ENCODE results near the gene CELSR1.

CELSR1 gene

GRCh38 chr22:46551996-46552395 is 14.6 kb upstream of the CELSR1 start:
- no peak for DNase-seq

DNA sequence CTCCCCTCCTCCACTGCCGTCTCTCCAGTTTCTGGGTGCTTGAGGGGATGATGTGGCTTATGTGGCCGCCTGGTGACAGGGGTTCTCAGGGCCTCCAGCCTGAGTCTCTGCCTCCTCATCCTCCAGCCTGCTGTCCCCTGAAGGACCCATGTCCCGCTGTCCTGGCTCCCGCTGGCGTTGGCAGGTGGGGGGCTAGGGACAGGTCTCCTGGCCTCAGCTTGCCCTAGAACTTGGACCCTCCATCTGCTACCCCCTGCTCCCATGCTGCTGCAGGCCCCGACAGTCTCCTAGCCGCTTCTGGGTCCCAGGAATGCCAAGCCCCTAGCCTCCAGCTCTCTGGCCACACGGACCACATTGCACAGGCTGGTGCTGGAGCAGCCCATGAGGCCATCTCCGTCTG is 13.9 kb upstream of the CELSR1 start:
- DNase-seq, result no peak

DNA sequence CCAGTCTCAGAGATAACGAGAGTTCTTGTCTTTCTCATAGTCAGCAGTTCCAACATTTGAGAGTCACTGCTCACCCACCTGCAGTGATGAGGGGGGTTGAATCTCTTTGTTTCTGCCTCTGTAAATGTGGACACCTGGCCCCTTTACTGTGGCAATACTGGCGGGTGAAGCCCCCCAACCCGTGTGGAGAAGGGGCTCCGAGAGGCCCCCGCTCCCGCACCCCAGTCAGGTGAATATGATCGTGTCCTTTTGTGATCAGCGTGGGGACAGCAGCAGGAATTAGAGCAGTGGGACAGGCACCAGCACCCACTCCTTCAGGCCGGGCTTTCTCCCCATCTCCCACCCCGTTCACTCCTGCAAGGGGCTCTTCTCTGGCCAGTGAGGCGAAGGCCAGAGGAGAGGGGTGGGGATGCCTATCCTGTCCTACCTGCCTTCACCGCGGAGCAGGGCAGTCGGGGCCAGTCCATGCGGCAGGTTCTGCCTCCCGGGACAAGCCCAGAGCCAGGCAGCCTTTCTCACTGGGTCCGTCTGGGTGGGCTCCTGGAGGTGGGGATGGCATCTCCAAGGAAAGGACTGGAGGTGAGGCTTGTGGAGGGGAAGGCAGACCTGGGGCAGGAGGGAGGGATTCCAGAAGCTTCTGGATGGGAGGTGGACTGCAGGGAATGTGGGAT is 12.7 kb upstream of the CELSR1 start:
- DNase-seq, result no peak

DNA sequence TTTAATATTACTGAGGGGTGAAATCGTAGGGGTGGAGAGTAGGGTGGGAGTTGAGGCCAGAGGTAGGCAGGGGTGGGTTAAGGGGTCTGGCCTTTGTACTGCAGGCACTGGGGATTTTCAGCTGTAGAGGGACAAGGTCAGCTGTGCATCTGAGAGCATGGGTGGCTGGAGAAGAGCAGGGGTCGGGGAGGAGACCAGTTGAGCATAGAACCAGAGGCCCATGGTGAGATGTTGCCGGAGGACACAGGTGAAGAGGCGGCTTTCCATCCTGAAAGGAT is 12.1 kb upstream of the CELSR1 start:
- no peak for DNase-seq

DNA sequence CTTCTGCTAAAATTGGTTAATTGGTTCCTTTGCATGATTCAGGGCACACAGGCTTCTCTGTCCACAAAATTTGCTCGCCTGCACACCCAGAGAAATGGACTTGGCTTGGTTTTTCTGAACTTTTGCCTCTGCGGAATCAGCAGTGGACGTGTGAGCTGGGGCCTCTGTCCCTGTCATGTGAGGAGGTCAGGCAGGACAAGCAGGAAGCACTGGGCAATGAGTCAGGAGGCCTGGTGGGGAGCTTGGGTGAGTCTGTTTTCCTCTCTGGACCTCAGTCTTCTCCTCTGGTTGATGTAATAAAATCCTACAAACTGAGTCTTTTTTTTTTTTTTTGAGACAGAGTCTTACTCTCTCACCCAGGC is 10.4 kb upstream of the CELSR1 start:
- DNase-seq, result no peak

DNA sequence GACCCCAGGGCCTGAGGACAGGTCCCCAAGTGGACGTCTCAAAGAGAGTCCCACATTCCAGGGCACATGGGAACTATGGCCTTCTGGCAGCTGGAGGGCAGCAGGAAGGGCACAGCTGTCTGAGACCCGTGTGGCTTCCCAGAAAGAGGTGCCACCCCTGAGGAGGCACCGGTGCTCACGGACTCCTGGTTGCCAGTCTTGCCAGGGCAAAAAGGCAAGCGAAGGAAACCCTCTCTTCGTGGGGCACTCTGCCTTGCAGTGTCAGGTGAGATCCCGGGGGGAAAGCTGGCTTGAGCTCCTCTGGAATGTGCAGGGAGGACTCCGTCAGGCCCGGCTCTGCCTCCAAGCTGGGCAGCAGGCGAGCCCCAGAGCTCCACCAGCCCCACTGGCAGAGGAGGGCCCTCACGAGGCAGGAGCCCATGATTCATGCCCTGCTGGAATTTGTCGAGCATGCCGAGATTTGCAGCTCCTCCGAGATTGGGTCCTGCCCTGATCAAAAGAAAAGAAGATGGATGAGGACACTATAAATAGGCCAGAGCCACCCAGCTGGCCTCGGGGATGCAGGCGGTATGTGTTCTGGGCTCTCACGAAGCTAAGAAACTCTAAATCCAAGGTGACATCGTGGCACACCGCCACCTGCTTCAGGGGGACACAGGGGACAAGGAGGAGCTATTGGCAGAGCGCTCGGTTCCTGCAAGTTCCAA is 9.9 kb upstream of the CELSR1 start:
- no peak for DNase-seq

- no peak for DNase-seq
Measured at GRCh38 chr22:46546466-46547178, 9.2 kb upstream of the CELSR1 start.

DNA sequence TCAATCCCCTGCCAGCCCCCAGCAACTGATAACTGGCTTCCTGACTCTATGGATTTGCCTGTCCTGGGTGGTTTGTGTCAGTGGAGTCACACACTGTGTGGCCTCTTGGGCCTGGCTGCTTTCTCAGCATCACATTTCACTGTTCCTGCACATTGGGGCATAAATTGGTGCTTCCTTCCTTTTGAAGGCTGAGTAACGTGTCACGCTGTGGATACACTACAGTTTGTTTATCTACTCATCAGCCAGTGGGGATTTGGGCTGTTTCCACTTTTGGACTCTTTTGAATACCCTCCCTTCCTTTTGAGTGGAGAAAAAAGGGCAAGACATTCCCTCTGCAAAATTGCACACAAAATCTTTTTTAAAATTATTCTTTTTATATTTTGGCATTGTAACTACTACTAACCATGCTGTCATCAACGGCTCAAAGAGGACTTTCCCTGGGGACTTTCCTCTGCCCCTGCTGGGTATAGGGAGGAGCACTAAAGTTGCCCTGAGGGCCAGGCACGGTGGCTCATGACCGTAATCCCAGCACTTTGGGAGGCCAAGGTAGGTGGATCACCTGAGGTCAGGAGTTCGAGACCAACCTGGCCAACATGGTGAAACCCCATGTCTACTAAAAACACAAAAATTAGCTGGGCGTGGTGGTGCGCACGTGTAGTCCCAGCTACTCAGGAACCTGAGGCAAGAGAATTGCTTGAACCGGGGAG is 7.8 kb upstream of the CELSR1 start:
- no peak for DNase-seq

- peak; percentile 74 for DNase-seq
Measured at GRCh38 chr22:46542011-46542985, 4.9 kb upstream of the CELSR1 start.

DNA sequence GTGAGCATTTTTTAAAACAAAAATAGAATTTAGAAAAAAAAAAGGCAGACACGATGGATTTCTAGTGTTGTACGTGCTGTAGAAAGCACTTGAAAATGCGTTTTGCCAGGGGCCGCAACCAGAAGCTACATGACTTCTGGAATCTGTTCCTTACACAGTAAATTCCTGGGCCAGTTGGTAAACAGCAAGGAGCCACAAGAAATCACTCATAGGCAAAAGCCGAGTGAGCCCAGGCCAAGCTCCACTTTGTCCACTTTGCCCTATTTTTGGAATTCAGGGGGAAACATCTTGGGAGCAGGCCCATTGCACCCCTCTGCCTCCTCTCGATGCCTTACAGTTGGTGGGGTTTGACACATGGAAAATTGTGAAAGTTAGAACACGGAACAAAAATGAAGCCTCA is 4.1 kb upstream of the CELSR1 start:
- no peak for DNase-seq

- no peak for DNase-seq
Measured at GRCh38 chr22:46540874-46541273, 3.5 kb upstream of the CELSR1 start.

DNA sequence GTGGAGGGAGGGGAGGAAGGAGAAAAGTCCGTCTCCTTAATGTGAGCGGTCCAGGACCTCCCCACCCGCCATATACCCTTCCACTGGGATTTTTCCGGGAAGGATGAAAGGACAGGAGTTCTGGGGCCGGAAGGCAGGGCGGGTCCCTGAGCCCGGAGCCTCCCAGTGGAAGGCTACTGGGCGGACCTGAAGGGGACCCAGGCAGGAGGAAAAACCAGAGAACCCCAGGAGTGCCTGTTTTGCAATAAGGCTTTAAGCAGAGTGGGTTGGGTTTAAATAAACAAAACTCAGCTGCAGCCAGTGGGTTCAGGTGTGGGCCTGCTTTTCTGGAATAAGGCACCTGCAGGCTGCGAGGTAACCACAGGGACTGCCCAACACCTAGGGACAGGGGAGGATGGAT is 1.7 kb upstream of the CELSR1 start:
- no peak for DNase-seq

DNA sequence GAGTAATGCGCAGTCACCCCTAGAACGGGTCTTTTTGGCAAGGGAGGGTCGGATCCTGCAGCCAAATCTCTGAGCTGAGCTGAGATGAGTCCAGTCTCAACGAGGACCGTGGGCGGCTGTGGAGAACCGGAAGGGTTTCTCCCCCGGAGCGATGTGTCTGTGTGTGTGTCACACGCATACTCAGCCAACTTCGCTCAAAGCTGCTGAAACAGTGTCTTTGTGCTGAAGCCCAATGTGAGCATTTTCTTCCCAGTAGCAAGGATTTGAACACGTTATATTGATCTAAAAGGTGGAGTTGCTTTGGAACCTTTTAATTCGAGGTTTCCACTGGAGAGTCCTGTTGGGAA is 1.4 kb upstream of the CELSR1 start:
- DNase-seq, result no peak

DNA sequence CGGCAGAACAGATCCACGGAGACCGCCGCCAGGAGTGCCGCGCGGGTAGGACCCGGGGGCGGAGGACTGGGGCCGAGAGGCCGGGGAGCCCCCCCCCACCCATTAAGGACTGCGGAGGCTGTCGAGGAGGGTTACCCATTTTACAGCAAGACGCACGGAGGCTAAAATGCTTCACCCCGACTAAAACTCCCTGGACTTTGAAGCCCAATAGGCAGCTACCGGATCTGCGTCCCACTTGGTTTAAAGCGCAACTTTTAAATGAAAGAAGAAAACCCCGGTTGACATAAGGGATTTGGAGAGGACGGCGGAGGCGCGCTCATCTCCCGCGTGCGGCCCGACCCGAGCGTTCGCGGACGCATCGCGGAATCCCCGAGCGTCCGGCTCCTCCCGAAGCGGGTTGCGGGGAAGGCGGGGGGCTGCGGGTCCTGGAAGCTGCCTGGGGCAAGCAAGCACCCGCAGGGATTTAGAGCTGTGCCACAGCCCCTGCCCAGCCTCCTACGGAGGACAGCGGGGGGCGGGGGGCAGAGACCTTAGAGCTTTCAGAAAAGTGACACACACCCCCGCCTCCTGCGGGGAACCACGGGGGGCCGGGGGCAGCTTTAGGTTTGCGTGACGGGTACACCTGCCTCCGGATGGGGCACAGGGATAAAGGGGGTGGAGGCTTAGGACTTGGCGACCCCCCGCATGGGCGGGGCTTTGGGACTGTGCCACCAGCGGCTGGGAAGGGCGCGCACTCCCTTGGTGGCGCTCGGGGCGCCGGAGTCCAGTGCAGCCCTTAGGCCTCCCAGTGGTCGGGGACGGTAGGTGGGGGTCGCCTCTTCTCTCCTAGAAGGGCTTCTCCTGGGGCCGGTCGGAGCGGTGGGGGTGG is 760 bp upstream of the CELSR1 start:
- no peak for DNase-seq

DNA sequence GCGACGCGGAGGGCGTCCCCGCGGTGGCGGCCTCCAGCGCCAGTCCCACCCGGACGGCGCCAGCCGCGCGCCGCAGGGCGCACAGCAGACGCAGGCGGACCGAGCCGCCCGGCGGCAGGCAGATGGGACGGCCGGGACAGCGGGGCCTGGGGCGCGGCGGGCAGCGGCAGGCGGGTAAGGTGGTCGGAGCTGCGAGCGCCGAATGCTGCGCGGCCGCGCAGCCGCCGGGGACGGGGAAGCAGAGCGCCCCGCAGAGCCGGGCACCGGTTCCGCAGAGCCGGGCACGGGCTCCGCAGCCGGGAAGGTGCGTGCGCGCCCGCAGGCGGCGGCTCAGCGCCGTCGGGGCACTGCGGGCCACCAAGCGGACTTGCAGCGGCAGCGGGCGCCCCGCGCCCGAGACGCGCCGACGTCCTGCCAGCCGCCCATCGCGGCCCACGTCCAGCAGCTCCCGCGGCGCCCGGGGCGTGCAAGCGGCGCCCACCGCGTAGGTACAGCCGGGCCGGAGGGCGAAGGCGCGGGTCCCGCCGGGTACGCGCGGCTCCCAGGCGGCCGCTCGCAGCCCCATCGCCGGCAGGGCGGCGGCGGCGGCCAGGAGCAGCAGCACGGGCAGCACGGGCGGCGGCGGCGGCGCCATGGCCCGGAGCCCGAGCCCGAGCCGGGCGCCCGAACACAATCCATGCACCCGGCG is 739 bp downstream of the CELSR1 start:
- DNase-seq, result no peak

GRCh38 chr22:46535876-46536536 is 1.4 kb downstream of the CELSR1 start:
- DNase-seq, result no peak

DNA sequence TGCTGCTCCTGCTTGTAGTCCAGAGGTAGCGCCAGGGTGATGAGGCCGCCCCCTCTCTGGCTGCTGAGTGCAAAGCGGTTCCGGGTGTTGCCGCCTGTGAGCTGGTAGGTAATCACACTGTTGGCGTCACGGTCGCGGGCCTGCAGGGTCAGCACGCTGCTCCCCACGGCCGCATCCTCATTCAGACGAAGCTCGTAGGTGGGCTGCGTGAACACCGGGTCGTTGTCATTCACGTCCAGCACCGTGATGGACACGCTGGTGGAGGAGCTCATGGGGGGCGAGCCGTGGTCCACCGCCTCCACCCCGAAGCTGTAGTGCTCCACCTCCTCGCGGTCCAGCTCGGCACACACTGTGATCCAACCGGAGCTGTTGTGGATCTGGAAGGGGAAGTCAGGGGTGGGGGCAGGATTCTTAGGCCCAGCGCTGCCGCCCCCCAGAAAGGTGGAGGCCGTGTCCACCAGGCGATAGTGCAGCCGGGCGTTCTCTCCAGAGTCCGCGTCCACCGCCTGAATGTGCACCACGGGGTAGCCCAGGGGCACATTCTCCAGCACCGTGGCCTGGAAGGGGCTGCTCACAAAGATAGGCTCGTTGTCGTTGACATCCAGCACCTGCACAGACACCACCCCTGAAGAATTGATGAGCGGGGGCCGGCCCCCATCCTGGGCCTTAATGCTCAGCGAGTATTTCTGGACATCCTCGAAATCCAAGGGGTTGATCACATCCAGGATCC is 2.4 kb downstream of the CELSR1 start:
- no peak for DNase-seq

DNA sequence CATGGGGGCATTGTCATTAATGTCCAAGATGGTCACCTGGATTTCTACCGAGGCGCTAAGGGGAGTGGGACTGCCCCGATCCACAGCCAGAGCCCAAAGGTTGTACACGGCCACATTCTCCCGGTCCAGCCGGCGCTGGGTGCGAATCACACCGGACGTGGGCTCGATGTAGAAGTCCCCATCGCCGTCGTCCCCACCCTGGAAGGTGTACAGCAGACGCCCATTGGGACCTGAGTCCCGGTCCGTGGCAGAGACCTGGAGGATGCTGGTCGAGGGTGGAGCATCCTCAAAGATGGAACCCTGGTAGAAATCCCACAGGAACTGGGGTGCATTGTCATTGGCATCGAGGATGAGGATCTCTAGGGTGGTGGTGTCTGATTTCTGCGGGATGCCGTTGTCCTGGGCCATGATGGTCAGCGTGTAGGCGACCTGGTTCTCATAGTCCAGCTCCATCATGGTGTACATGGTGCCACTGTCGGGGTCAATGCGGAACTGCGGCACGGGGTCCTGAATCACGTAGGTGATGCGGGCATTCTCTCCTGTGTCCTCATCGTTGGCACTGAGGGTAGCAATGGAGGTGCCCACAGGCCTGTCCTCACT is 3.1 kb downstream of the CELSR1 start:
- no peak for DNase-seq

- no peak for DNase-seq
Measured at GRCh38 chr22:46533070-46533833, 4.2 kb downstream of the CELSR1 start.

Data from activated naive CD4-positive, alpha-beta T cell treated with anti-CD3 and anti-CD28 coated beads, Interleukin-2, amount 50 U/mL, for 16 hours (primary cell).